GM12878 (cell line): ENCODE measurements around the gene RFT1.

Experiments
- CTCF ChIP-seq, 3 experiments: IDR thresholded peaks in 2 of 3; conservative IDR thresholded peaks in 1 of 3; 2 replicates each; pipeline ENCODE4 v1.5.1; 2011; ENCODE audit warnings: low read depth in 3 of 3, low read length in 3 of 3, mild to moderate bottlenecking in 3 of 3, control low read depth in 2 of 3, moderate library complexity in 2 of 3, inconsistent platforms in 1 of 3, mixed read lengths in 1 of 3; ENCODE audit not compliant: control insufficient read depth in 2 of 3, insufficient read depth in 1 of 3; ENCODE audit errors: extremely low read depth in 1 of 3
- FOXM1 ChIP-seq: IDR thresholded peaks from 2 replicates; pipeline ENCODE4 v1.6.1; 2012; ENCODE audit warnings: low read depth, mild to moderate bottlenecking, inconsistent platforms, low read length, moderate library complexity
- RAD21 ChIP-seq: IDR thresholded peaks from 2 replicates; pipeline ENCODE4 v1.6.1; 2011; ENCODE audit warnings: mild to moderate bottlenecking, low read depth, low read length, moderate library complexity; ENCODE audit not compliant: insufficient read depth
- SREBF2 ChIP-seq: IDR thresholded peaks from 2 replicates; pipeline ENCODE4 v1.6.1; 2012; ENCODE audit warnings: mild to moderate bottlenecking, low read length

- TF ChIP-seq RAD21 (no peak), SREBF2 (no peak), CTCF (IDR thresholded peaks at IDR 0.05 in 2 of 3, conservative IDR thresholded peaks at IDR 0.05 in 1 of 3; ENCODE audit: control insufficient read depth in 2 of 3, extremely low read depth in 1 of 3, insufficient read depth in 1 of 3, low read depth in 3 of 3, low read length in 3 of 3) (no peak), FOXM1 (no peak)
These were observed 38.1 kb upstream of the RFT1 start for GRCh38 chr3:53168175-53168923.
